HG02938 (cell line): ENCODE data around the gene ANKRD28.
A peak's percentile ranks its signal among the peaks of the same experiment; 100 is the strongest.

Experiments
- ATAC-seq: cut with Tn5 transposase; IDR thresholded peaks from one replicate; pipeline ENCODE4 v1.9.1; 2021; ENCODE audit warnings: mild to moderate bottlenecking, moderate library complexity; ENCODE audit not compliant: unreplicated experiment

Gene ANKRD28

DNA sequence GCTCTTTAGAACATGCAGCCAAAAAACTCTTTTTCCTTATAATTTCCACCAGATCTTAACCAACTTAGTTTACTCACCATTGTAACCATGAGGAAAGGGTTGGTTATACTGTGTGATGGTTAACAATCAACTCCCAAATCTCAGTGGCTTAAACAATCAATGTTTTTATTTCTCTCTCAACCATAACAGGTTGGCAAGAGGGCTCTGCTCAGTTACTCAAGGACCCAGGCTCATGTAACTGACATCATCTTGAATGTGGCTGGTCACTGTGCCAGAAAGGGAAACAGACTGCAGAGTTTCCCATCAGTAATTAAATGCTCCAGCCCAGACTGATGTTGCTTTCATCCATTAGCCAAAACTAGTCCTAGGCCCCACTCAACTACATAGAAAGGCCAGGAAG, 69.0 kb downstream of the ANKRD28 start:
- no peak for ATAC-seq

DNA sequence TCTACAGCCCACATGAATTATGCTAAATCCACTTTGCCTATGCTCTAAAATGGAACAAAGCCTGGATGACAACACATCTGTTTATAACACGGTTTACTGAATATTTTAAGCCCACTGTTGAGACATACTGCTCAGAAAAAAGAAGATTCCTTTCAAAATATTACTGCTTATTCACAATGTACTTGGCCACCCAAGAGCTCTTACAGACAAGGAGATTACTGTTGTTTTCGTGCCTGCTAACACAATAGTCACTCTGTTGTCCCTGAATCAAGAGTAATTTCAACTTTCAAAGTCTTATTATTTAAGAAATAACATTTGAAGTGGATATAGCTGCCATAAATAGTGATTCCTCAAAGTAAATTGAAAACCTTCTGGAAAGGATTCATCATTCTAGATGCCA, 70.9 kb downstream of the ANKRD28 start:
- ATAC-seq: no peak

DNA sequence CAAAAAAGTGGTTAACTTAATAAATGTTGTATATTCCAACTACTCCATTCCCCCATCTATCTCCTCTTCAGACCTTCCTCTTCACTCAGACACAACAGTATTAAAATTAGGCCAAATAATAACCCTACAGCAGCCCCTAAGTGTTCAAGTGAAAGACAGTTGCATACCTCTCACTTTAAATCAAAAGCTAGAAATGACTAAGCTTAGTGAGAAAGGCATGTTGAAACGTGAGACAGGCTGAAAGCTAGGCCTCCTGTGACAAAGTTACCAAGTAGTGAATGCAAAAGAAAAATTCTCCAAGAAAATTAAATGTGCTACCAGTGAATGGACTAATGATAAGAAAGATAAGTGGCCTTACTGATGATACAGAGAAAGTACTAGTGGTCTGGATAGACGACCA, 71.7 kb downstream of the ANKRD28 start:
- peak; percentile 78 for ATAC-seq

DNA sequence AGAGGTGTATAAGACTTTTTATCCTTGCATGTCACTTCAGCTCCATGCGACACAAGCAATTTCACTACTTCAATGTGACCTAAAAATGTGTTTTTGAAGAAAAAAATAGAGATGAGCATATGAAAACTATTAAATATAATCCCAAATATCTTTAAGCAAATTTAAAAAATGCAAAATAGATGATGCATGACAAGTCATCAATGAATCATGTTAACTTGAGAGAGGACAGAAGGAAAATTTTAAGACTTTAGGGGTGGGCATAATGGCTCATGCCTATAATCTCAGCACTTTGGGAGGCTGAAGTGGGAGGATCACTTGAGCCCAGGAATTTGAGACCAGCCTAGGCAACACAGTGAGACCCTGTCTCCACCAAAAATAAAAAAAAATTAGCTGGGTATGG, 73.3 kb downstream of the ANKRD28 start:
- ATAC-seq: no peak

DNA sequence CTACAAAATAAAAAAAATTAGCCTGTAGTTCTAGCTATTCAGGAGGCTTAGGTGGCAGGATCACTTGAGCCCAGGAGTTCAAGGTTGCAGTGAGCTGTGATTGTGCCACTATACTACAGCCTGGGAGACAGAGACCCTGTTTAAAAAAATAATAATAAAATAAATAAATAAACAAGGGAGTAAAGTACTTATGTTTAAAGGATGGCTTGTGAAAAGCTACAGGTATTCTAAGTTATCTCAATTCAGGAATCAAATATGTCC, 74.2 kb downstream of the ANKRD28 start:
- ATAC-seq: no peak

DNA sequence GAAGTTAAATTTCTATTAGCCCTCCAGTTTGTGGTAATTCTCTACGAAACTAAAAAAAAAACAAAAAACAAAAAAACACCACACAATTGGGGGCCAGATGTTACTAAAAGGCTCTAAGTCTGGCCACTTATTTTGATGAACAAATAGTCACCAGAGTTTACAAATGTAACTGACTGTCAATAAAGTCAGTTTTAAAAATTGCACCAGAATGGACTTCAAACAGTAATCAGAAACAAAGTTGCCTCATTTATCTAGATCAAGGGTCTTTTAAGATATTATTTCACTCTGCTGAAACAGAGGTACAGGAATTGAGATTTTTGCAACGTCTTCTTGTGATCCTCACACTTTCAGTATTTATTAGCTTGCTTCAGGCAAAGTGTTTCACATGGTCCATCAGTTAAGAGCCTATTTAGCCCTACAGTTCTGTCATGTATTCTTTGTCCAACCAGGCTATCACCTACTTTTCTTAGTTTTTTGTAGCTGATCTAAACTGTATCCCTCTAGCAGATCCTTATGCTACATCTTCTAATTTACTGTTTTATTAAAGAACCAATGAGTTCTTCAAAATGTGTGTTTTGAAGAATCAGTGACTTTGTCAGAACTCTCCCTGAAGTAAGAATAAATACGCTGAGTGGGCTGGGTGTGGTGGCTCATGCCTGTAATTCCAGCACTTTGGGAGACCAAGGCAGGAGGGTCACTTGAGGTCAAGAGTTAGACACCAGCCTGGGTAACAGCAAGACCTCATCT, 74.7 kb downstream of the ANKRD28 start:
- no peak for ATAC-seq

DNA sequence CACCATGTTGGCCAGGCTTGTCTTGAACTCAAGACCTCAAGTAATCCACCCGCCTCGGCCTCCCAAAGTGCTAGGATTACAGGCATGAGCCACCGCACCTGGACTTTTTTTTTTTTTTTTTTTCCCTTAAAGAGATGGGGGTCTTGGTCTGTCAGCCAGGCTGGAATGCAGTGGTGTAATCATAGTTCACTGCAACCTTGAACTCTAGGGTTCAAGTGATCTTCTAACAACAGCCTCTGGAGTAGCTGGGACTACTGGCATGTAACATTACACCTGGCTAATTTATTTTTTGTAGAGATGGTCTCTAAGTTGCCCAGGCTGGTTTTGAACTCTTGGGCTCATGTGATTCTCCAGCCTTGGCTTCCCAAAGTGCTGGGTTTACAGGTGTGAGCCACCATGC, 81.6 kb downstream of the ANKRD28 start:
- ATAC-seq: no peak

DNA sequence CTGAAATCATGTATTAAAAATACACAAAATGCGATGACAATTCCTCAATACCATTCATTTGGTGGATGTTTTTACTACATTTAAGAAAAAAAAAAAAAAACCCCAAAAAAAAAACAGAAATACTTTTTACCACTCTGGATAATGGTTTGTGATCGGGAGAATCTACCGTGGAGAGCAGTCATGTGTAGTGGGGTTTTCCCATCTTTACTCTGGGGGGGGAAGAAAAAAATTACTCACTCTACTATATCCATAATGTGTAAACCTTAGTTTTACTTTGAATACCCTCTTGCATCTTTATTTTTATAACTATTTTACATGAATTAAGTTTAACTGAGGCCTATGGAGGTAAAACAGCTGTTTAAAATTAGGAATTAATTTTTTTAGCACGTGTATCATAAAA, 83.3 kb downstream of the ANKRD28 start:
- no peak for ATAC-seq

DNA sequence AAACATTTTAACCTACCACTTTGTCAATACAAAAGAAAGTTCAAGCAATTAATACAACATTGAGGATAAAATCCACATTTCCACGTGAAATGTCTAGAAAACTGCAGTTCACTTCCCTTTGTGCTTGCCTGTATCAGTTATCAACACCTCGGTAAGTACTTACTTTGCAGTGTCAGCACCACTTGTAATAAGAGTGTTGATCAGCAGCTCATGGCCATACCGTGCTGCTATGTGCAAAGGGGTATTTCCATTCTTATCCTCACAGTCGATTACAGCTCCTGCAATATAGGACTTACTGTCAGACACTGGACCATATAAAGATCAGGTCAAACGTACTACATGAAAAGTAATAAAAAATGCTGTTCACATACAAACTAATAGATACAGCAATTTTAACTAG, 84.4 kb downstream of the ANKRD28 start:
- ATAC-seq: no peak

DNA sequence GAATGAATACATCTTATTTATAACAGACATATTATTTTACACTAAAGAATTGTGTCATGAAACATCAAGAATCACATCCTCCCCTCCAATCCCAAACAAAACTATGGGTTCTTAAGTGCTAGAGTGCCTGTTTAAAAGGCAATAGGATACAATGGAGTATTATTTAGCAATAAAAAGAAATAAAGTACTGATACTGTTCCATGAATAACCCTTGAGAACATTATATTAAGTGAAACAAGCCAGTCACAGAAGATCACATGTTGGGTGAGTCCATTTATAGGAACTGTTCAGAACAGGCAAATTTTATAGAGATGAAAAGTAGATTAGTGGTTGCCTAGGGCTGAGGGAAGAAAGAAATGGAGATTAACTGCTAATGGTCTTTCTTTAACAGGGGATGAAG, 86.5 kb downstream of the ANKRD28 start:
- ATAC-seq: no peak

DNA sequence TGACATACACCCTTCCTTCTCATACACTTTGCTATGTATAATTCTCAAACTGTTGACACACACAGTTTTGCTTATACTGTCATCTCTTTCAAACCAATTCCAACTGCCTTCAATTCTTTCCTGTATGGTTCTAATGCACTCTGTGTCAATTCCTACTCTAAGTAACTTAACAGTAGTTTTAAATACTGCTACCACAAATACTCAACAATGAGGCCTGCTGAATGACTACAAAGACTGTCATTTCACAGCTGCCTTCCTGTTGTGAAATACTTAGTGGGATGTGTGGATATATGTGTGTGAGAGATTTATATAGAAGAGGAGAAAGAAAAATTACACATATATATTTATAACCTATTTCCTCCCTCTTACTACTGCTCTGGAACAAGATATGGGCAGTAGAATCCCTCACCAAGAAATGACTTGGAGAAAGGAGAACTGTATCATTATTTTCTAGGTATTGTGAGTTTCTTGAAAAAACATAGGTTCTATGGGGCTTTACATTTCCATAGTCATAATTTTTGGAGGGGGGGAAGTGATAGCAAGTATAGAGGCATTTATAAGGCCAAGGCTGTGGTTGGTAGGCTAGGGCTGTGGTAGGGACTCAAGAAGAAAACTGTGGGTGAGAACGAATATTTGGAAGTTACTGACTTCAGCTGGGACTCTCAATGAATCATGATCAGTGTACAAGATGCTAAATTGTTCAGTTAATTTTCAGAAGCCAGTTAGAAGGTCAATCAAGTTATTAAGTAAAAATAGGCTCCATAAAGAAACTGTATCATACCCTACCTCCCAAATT, 88.7 kb downstream of the ANKRD28 start:
- no peak for ATAC-seq

DNA sequence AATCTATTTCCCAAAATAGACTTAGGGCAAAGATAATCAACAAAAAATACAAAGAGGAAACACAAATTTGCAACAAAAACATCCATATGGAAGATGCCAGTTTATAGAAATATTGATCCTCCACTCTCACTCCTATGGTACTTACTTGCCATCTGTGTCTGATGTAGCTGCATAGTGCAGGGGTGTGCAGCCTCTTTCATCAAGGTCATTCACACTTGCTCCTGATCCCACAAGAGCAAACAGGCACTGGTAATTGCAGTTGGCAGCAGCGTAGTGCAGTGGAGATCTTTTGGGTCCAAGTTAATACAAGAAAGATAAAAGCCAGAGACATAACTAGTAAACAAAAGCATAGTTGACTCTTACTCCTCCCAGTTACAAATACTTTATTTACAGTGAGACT, 90.0 kb downstream of the ANKRD28 start:
- ATAC-seq: no peak

DNA sequence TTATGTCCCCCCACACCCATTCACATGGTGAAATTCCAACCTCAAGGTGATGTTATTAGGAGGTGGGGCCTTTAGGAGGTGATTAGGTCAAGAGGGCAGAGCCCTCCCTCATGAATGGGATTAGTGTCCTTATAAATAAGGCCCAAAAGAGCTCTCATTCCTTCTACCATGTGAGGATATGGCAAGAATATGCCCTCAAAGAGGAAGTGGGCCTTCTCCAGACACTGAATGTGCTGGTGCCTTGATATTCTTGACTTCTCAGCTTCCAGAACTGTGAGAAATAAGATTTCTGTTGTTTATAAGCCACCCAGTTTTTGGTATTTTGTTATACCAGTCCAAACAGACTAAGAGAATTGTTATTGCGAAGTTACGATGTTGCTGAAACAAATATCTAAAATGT, 94.4 kb downstream of the ANKRD28 start:
- ATAC-seq: no peak

DNA sequence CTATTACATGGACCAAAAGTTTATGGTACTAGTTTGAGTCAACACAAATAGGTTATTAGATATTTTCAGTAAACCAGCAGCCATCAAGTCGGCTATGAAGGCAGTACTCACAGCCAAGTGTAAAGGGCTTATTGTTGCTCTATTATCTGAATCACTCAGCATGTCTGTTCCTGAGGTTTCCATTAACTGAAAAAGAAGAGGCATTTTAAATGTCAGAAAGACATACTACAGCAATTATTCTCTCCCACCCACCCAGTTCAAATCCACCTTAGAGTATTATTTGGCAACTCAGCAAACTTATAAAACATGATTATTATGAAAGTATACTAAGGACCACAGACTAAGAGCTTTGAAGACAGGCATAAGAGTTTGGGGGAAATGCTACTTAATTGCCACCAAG, 103.2 kb downstream of the ANKRD28 start:
- ATAC-seq: no peak

DNA sequence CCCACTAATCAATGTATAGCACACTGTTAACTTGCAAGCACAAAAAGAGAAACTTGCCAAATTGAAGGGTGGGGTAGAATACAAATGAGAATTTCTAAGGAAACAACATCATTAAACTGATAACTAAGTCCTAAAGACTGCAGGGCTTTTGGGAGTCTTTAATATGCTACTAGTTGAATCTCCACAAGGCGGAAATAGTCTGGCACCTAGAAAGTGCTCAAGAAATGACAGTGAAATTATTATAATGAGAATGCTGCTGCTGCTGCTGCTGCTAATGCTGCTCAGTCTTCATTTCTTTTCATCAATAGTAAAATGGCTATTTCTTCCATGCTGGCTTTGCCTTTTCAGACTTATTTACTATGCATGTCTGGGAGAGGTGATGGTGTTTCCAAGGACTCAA, 104.4 kb downstream of the ANKRD28 start:
- ATAC-seq: no peak

DNA sequence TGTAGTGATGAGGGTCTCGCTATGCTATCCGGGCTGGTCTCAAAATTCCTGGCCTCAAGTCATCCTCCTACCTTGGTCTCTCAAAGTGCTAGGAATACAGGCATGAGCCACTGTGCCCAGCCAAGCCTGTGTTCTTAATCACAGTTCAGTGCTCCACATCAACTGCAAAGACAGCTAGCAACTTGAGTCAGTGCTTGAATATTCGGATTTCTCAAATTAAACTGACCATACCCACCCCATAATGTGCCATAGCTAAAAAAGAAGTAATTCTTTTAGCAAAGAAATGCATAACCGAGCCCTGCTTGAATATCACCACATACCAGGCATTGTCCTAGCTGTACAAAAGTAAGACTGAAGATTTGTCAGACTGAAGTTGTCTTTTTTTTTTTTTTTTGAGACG, 107.0 kb downstream of the ANKRD28 start:
- ATAC-seq: no peak

DNA sequence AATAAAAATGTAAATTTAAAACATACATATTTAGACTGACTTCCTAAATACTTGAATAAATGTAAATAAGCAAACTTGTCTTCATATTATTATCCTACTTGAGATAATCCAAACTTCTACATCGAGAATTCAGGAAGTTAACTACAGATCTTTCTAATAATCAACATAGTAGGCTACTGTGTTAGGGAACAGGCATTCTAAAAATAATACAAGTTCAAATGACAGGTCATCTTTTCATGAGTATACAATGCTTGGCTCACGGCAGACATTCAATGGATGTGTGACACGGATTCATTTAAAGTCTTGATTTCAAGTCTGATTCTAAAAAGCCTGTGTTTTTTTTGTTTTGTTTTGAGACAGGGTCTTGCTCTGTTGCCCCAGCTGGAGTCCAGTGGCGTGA, 107.5 kb downstream of the ANKRD28 start:
- ATAC-seq: no peak

DNA sequence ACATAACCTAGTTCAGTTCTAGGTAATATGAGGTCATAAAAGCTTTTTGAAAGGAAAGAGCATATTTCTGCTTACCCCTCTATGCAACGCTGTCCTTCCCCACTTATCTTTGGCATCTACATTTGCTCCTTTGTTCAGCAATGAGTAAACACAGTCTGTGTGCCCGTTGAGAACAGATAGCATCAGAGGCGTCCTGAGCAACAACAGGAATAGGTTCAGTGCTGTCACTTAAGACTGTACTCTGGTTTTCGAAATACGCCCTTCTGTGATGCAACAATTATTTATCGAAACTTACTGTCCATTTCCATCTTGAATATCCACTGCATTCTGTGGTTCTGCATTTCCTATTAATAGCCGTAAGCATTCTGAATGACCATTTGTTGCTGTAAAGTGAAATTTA, 111.9 kb downstream of the ANKRD28 start:
- ATAC-seq: no peak

DNA sequence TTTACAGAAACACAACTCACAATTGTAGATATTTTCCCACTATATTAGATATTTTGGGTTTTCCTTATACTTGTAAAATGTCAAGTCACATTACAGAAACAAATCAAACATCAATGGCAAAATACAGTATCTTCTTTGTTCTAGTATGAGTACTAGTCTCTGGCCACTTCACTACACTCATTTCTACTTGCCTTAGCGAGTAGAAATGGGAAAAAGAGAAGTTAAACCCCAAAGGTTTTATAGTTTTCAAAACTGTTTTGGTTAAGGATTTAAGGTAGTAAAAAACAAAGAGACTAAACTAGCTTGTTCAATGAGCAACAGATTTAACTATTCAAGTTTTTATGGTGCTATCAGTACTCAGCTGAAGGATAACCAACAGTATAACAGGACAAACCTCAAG, 114.5 kb downstream of the ANKRD28 start:
- no peak for ATAC-seq

DNA sequence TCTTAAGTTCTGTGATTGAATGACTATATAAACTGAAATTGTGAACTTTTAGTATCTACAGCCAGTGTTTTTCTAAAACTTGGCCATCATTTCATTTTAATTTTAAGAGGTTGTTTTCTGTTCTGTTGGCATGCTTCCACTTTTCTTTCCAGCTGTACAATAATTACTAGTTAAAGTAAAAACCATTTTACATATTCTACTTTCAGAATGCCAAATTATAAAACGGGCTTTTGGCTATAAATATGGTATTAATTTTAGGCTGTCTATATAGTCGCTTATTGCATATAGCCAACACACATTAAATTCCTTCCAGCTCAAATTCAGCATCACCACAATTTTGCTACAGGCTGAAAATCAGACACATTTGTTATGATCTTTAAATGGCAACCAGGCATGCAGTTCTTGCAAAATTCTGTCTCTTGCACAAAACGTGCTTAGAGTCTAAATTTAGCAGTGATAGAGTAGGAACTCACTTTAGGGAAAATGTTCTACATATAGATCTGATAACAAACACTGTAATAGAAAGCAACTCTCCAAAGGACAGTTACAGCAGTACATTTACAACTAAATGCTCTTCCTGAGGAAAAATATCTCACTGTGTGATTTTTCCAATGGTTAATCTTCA, 115.1 kb downstream of the ANKRD28 start:
- ATAC-seq: no peak

DNA sequence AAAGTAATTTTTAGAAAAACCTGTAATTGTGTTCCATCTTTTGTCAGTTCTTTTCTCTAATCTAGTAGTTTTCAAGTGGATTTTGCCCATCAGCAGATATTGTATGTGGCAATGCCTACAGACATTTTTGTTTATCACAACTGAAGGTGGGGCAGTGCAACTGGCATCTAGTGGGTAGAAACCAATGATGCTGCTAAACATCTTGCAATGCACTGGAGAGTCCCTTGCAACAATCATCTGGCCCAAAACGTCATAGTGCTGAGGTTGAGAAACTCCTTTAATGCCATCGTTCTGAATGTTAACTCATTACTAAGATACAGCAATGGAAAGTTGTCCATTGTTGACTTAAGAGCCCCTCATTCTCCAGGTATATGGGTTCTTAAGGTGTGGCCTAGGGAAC, 116.1 kb downstream of the ANKRD28 start:
- no peak for ATAC-seq

DNA sequence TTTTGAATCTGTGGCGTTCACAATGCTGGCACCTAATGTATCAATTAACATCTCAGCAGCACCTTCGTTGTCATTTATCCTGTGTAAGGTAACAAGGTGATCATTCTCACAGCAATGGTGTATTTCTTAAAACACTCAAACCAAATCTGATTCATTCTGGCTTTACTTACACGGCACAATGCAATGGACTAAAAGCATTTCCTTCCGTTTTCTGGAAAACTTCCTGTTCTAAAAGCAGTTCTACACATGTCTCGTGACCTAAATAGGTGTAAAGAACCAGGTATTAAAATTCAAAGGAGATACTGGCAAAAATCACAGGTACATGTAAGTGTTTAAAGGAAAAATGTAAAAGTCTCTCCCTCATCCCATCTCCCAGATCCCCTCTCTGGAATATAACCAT, 118.5 kb downstream of the ANKRD28 start:
- ATAC-seq: no peak
